Measurements from ENCODE around the gene DNMT3B. TPM values are rescaled to one million over a fixed set of nuclear protein-coding genes. Genes with fewer than 3 reads are reported as not detected.

DNMT3B gene
- total RNA-seq, 4 donors from 2014 or later, result 0.22 to 2.1 (median 0.85) TPM; not detected in 1

GRCh38 chr20:32845786-32846185 is 83.6 kb downstream of the DNMT3B start:
- TF ChIP-seq CTCF (IDR thresholded peaks at IDR 0.05; ENCODE audit: low read depth), result no peak

GRCh38 chr20:32846852-32847251 is 84.7 kb downstream of the DNMT3B start:
- TF ChIP-seq CTCF (IDR thresholded peaks at IDR 0.05; ENCODE audit: low read depth), result no peak

GRCh38 chr20:32847964-32848363 is 85.8 kb downstream of the DNMT3B start:
- no peak for TF ChIP-seq CTCF (IDR thresholded peaks at IDR 0.05; ENCODE audit: low read depth)

GRCh38 chr20:32848846-32849245 is 86.7 kb downstream of the DNMT3B start:
- no peak for TF ChIP-seq CTCF (IDR thresholded peaks at IDR 0.05; ENCODE audit: low read depth)

GRCh38 chr20:32849577-32849976 is 87.4 kb downstream of the DNMT3B start:
- no peak for TF ChIP-seq CTCF (IDR thresholded peaks at IDR 0.05; ENCODE audit: low read depth)

- no peak for TF ChIP-seq CTCF (IDR thresholded peaks at IDR 0.05; ENCODE audit: low read depth)
Measured at GRCh38 chr20:32855387-32855786, 93.2 kb downstream of the DNMT3B start.

GRCh38 chr20:32858189-32858588 is 96.0 kb downstream of the DNMT3B start:
- TF ChIP-seq CTCF (IDR thresholded peaks at IDR 0.05; ENCODE audit: low read depth), result no peak

Other genes with a start within 250 kb of the DNMT3B start
- gene NOL4L, start 177.1 kb upstream of the DNMT3B start, total RNA-seq, result 10 to 100 TPM in 1 of 4 donors, 1 to 10 TPM in 3; 5.9 to 20.5 (median 6.9) TPM
- under 1 TPM in 1 of 4 donors, not detected in 3; 0.19 TPM for gene C20orf203, start 88.4 kb upstream of the DNMT3B start, total RNA-seq
- gene COMMD7, start 18.9 kb upstream of the DNMT3B start, total RNA-seq, result 10 to 100 TPM; 20.3 to 28.9 (median 23.4) TPM
- 100 to 1,000 TPM in 1 of 4 donors, 10 to 100 TPM in 3; 63.3 to 114 (median 77.1) TPM for gene MAPRE1, start 57.6 kb downstream of the DNMT3B start, total RNA-seq
- gene EFCAB8, start 96.5 kb downstream of the DNMT3B start, total RNA-seq, result under 1 TPM in 1 of 4 donors, not detected in 3; 0.19 TPM
- gene SUN5, start 242.0 kb downstream of the DNMT3B start, total RNA-seq, result not detected
- gene BPIFB2, start 245.3 kb downstream of the DNMT3B start, total RNA-seq, result not detected